ENCODE results near the gene SCAMP2. TPM values are rescaled to one million over a fixed set of nuclear protein-coding genes. Genes with fewer than 3 reads are reported as not detected.

Gene SCAMP2
- polyA plus RNA-seq, 1 donor from 2014 or later = 4.5 TPM

- peak within 1 kb of the TSS; percentile 52 for H3K4me2 ChIP-seq (ENCODE audit: low read length)
- H3K27ac ChIP-seq (ENCODE audit: low read length) = peak within 1 kb of the TSS; percentile 71
- H3K9me2 ChIP-seq (ENCODE audit: insufficient read depth, low read length) = no peaks in the 10 kb centered on the region
- no peaks in the 10 kb centered on the region for H3K36me3 ChIP-seq (ENCODE audit: insufficient read depth, low read length)
- H2AFZ ChIP-seq (ENCODE audit: low read depth, low read length) = peak within 1 kb of the TSS; percentile 81
- peak within 1 kb of the TSS; percentile 81 for H3K9ac ChIP-seq (ENCODE audit: low read length)
- no peaks in the 10 kb centered on the region for H3K9me3 ChIP-seq (ENCODE audit: low read length)
- peak within 1 kb of the TSS; percentile 99 for H3K4me3 ChIP-seq (ENCODE audit: low read length)
- no peaks in the 10 kb centered on the region for H3F3A ChIP-seq (ENCODE audit: insufficient read depth, low read length, poor library complexity, severe bottlenecking)
- H4K20me1 ChIP-seq (ENCODE audit: insufficient read depth) = no peaks in the 10 kb centered on the region
- TF ChIP-seq REST (IDR thresholded peaks at IDR 0.05; ENCODE audit: borderline replicate concordance) = peak; percentile 68
- TF ChIP-seq EZH2 (IDR thresholded peaks at IDR 0.05; ENCODE audit: borderline replicate concordance, insufficient read depth, low read length, poor library complexity, severe bottlenecking) = no peak
- TF ChIP-seq POLR2AphosphoS5 (IDR thresholded peaks at IDR 0.05) = peak; percentile 59
- peak; percentile 68 for TF ChIP-seq SMC3 (conservative IDR thresholded peaks at IDR 0.05; ENCODE audit: poor library complexity)
- peak; percentile 63 for TF ChIP-seq TAF1 (IDR thresholded peaks at IDR 0.05; ENCODE audit: low read depth)
- peak; percentile 62 for TF ChIP-seq EP300 (conservative IDR thresholded peaks at IDR 0.05; ENCODE audit: poor library complexity, severe bottlenecking)
- TF ChIP-seq MXI1 (conservative IDR thresholded peaks at IDR 0.05; ENCODE audit: poor library complexity, severe bottlenecking) = peak; percentile 94
- peak; percentile 97 for TF ChIP-seq CTCF (IDR thresholded peaks at IDR 0.05; ENCODE audit: poor library complexity, severe bottlenecking)
- peak; percentile 67 for TF ChIP-seq RAD21 (conservative IDR thresholded peaks at IDR 0.05)
- H3K79me2 ChIP-seq (replicated peaks; ENCODE audit: insufficient read depth, low read length) = no peaks in the 10 kb centered on the region
- H3K27me3 ChIP-seq (ENCODE audit: insufficient read depth, low read depth, low read length) = no peaks in the 10 kb centered on the region
Observed at GRCh38 chr15:74842581-74843444, 30.4 kb downstream of the SCAMP2 start, which contains the start of gene ULK3. Gene ULK3, minus strand, starts transcription at chr15:74843156. Its CDS starts 51 bp downstream, at chr15:74843105.

GRCh38 chr15:74841891-74842373, 31.2 kb downstream of the SCAMP2 start:
- TF ChIP-seq REST (IDR thresholded peaks at IDR 0.05; ENCODE audit: borderline replicate concordance) (no peak), EZH2 (IDR thresholded peaks at IDR 0.05; ENCODE audit: borderline replicate concordance, insufficient read depth, low read length, poor library complexity, severe bottlenecking) (no peak)
- Histone ChIP-seq H4K20me1 (ENCODE audit: insufficient read depth) (no peaks in the 10 kb centered on the region), H3K4me3 (ENCODE audit: low read length) (peak overlapping the region; percentile 99), H3K27ac (ENCODE audit: low read length) (no peak overlapping the region), H3K4me2 (ENCODE audit: low read length) (peak overlapping the region; percentile 25), H3K79me2 (replicated peaks; ENCODE audit: insufficient read depth, low read length) (no peaks in the 10 kb centered on the region), H3K27me3 (ENCODE audit: insufficient read depth, low read depth, low read length) (no peaks in the 10 kb centered on the region), H3K9me2 (ENCODE audit: insufficient read depth, low read length) (no peaks in the 10 kb centered on the region), H3F3A (ENCODE audit: insufficient read depth, low read length, poor library complexity, severe bottlenecking) (no peaks in the 10 kb centered on the region), H3K9me3 (ENCODE audit: low read length) (no peaks in the 10 kb centered on the region), H2AFZ (ENCODE audit: low read depth, low read length) (peak overlapping the region; percentile 81), H3K36me3 (ENCODE audit: insufficient read depth, low read length) (no peaks in the 10 kb centered on the region), H3K9ac (ENCODE audit: low read length) (peak overlapping the region; percentile 81)
